ENCODE measurements around the gene IL21.
"Not testable (repeated sequence)": the region's sequence is repeated elsewhere in the genome, so short reads cannot be mapped to it uniquely, and the experiment has no call there.

GRCh38 chr4:122574347-122574746 lies 46.5 kb downstream of the IL21 start:
- TF ChIP-seq CTCF (IDR thresholded peaks at IDR 0.05; ENCODE audit: poor library complexity); EZH2 (IDR thresholded peaks at IDR 0.05; ENCODE audit: borderline replicate concordance); EZH2phosphoT487 (IDR thresholded peaks at IDR 0.05; ENCODE audit: low read depth, severe bottlenecking, unreplicated experiment): not testable (repeated sequence)
